Activated T-cell treated with anti-CD3 and anti-CD28 coated beads, Interleukin-2, amount 50 U/mL, for 24 hours (primary cell): ENCODE data around the gene POLR3H.
A peak's percentile ranks its signal among the peaks of the same experiment; 100 is the strongest.

Source experiments
- DNase-seq: peaks from one replicate; pipeline ENCODE4 v3.0.0-alpha.2; 2020
- H3K27ac Mint-ChIP-seq: 2 replicates; pipeline ENCODE4 v1.8.0; 2020; ENCODE audit warnings: mild to moderate bottlenecking, mixed read lengths
- H3K27me3 Mint-ChIP-seq: 2 replicates; pipeline ENCODE4 v1.8.0; 2020; ENCODE audit warnings: mixed read lengths
- H3K36me3 Mint-ChIP-seq: 2 replicates; pipeline ENCODE4 v1.8.0; 2020; ENCODE audit warnings: low read depth, mixed read lengths
- H3K4me1 Mint-ChIP-seq: 2 replicates; pipeline ENCODE4 v1.8.0; 2020; ENCODE audit warnings: low read depth, mixed read lengths
- H3K4me3 Mint-ChIP-seq: 2 replicates; pipeline ENCODE4 v1.8.0; 2020; ENCODE audit warnings: mild to moderate bottlenecking, moderate library complexity, mixed read lengths
- H3K9me3 Mint-ChIP-seq: 2 replicates; pipeline ENCODE4 v1.8.0; 2020; ENCODE audit warnings: mixed read lengths

POLR3H gene

GRCh38 chr22:41537203-41537602 is 7.1 kb downstream of the POLR3H start:
- DNase-seq = no peak
- H3K4me1 Mint-ChIP-seq = peaks cover 25% of the 10 kb centered on the region
- H3K27me3 Mint-ChIP-seq = no peaks in the 10 kb centered on the region
- peaks cover 83% of the 10 kb centered on the region for H3K36me3 Mint-ChIP-seq
- H3K4me3 Mint-ChIP-seq = no peak overlapping the region
- peak overlapping the region; percentile 37 for H3K27ac Mint-ChIP-seq
- H3K9me3 Mint-ChIP-seq = no peaks in the 10 kb centered on the region

- Mint-ChIP-seq H3K9me3 (no peaks in the 10 kb centered on the region), H3K4me3 (no peak overlapping the region), H3K27me3 (no peaks in the 10 kb centered on the region), H3K36me3 (peaks cover 82% of the 10 kb centered on the region), H3K27ac (peak overlapping the region; percentile 50), H3K4me1 (peaks cover 7% of the 10 kb centered on the region)
- DNase-seq = no peak
These were observed 9.0 kb downstream of the POLR3H start for GRCh38 chr22:41535244-41535643.

- no peaks in the 10 kb centered on the region for H3K9me3 Mint-ChIP-seq
- H3K27ac Mint-ChIP-seq = no peak overlapping the region
- H3K27me3 Mint-ChIP-seq = no peaks in the 10 kb centered on the region
- H3K36me3 Mint-ChIP-seq = peaks cover 82% of the 10 kb centered on the region
- H3K4me3 Mint-ChIP-seq = no peak overlapping the region
- DNase-seq = no peak
- H3K4me1 Mint-ChIP-seq = peaks cover 4% of the 10 kb centered on the region
These were observed 10.1 kb downstream of the POLR3H start for GRCh38 chr22:41534219-41534618.

- Mint-ChIP-seq H3K4me3 (no peak overlapping the region), H3K4me1 (peaks cover 5% of the 10 kb centered on the region), H3K9me3 (no peaks in the 10 kb centered on the region), H3K27ac (peak overlapping the region; percentile 69), H3K36me3 (peaks cover 82% of the 10 kb centered on the region), H3K27me3 (no peaks in the 10 kb centered on the region)
- DNase-seq = peak; percentile 80
These were observed 11.1 kb downstream of the POLR3H start for GRCh38 chr22:41532908-41533825.

- Mint-ChIP-seq H3K4me1 (peaks cover 5% of the 10 kb centered on the region), H3K4me3 (no peak overlapping the region), H3K36me3 (peaks cover 83% of the 10 kb centered on the region), H3K27me3 (no peaks in the 10 kb centered on the region), H3K27ac (peak overlapping the region; percentile 19), H3K9me3 (no peaks in the 10 kb centered on the region)
- no peak for DNase-seq
These were observed 12.4 kb downstream of the POLR3H start for GRCh38 chr22:41531715-41532477.

GRCh38 chr22:41530890-41531714 is 13.2 kb downstream of the POLR3H start:
- H3K9me3 Mint-ChIP-seq = no peaks in the 10 kb centered on the region
- no peak for DNase-seq
- H3K4me1 Mint-ChIP-seq = peaks cover 5% of the 10 kb centered on the region
- H3K27me3 Mint-ChIP-seq = no peaks in the 10 kb centered on the region
- H3K36me3 Mint-ChIP-seq = peaks cover 90% of the 10 kb centered on the region
- H3K4me3 Mint-ChIP-seq = no peak overlapping the region
- peak overlapping the region; percentile 83 for H3K27ac Mint-ChIP-seq

- Mint-ChIP-seq H3K4me1 (peaks cover 17% of the 10 kb centered on the region), H3K36me3 (peaks cover 96% of the 10 kb centered on the region), H3K4me3 (no peak overlapping the region), H3K9me3 (no peaks in the 10 kb centered on the region), H3K27ac (peak overlapping the region; percentile 76), H3K27me3 (no peaks in the 10 kb centered on the region)
- no peak for DNase-seq
These were observed 15.2 kb downstream of the POLR3H start for GRCh38 chr22:41528938-41529561.

- no peaks in the 10 kb centered on the region for H3K9me3 Mint-ChIP-seq
- no peaks in the 10 kb centered on the region for H3K27me3 Mint-ChIP-seq
- peaks cover 97% of the 10 kb centered on the region for H3K36me3 Mint-ChIP-seq
- H3K4me3 Mint-ChIP-seq = no peak overlapping the region
- DNase-seq = peak; percentile 34
- H3K4me1 Mint-ChIP-seq = peaks cover 18% of the 10 kb centered on the region
- peak overlapping the region; percentile 76 for H3K27ac Mint-ChIP-seq
These were observed 16.0 kb downstream of the POLR3H start for GRCh38 chr22:41528132-41528766.

- Mint-ChIP-seq H3K4me3 (no peak overlapping the region), H3K36me3 (peaks cover 96% of the 10 kb centered on the region), H3K27ac (peak overlapping the region; percentile 89), H3K4me1 (peaks cover 18% of the 10 kb centered on the region), H3K27me3 (no peaks in the 10 kb centered on the region), H3K9me3 (no peaks in the 10 kb centered on the region)
- DNase-seq = peak; percentile 81
These were observed 17.2 kb downstream of the POLR3H start for GRCh38 chr22:41526830-41527799.

GRCh38 chr22:41526226-41526829 is 17.9 kb downstream of the POLR3H start:
- peak overlapping the region; percentile 89 for H3K27ac Mint-ChIP-seq
- no peaks in the 10 kb centered on the region for H3K27me3 Mint-ChIP-seq
- H3K9me3 Mint-ChIP-seq = no peaks in the 10 kb centered on the region
- DNase-seq = no peak
- peaks cover 18% of the 10 kb centered on the region for H3K4me1 Mint-ChIP-seq
- H3K36me3 Mint-ChIP-seq = peaks cover 89% of the 10 kb centered on the region
- no peak overlapping the region for H3K4me3 Mint-ChIP-seq

- DNase-seq = peak; percentile 38
- Mint-ChIP-seq H3K9me3 (no peaks in the 10 kb centered on the region), H3K27ac (peak overlapping the region; percentile 89), H3K4me1 (peaks cover 18% of the 10 kb centered on the region), H3K36me3 (peaks cover 87% of the 10 kb centered on the region), H3K4me3 (no peak overlapping the region), H3K27me3 (no peaks in the 10 kb centered on the region)
These were observed 18.6 kb downstream of the POLR3H start for GRCh38 chr22:41525450-41526225.
